IMR-90 (cell line): ENCODE data around the gene FSIP1. TPM values are rescaled to one million over a fixed set of nuclear protein-coding genes. Genes with fewer than 3 reads are reported as not detected.

Experiments used
- ATAC-seq: fragments of 200-7000 bp; cut with Tn5 transposase; 2 replicates; pipeline ENCODE4 v1.9.1; 2020; ENCODE audit warnings: low read depth, mild to moderate bottlenecking, moderate library complexity
- BruUV-seq: library from RNA; stranded (reverse); fragments of 400-500 nt; replicated peaks from 2 replicates; lab custom pipeline; 2021; lab: Mats Ljungman, UMichigan
- CTCF ChIA-PET: fragments of 300-600 bp; formaldehyde crosslinking; extraction: SDS; loops from one replicate; lab custom pipeline; 2021; ENCODE audit warnings: antibody characterized with exemption; lab: Yijun Ruan, JAX
- POLR2A ChIA-PET: fragments of 300-600 bp; sonication (Branson Sonifier 250); formaldehyde crosslinking; loops from one replicate; lab custom pipeline; 2022; ENCODE audit warnings: antibody characterized with exemption; ENCODE audit not compliant: unreplicated experiment; lab: Charles Lee
- DNase-seq: peaks from one replicate; pipeline ENCODE4 v3.0.0; 2013
- H2AFZ ChIP-seq: replicated peaks from 2 replicates; pipeline ENCODE3; 2013; ENCODE audit warnings: low read length, mild to moderate bottlenecking; ENCODE audit not compliant: poor library complexity
- H2AK5ac ChIP-seq: 2 replicates; pipeline ENCODE4 v1.6.1; 2013; ENCODE audit warnings: low read depth, low read length, inconsistent platforms
- H2AK9ac ChIP-seq: replicated peaks from 2 replicates; pipeline ENCODE3; 2013; ENCODE audit warnings: mild to moderate bottlenecking, low read depth, low read length, moderate library complexity; ENCODE audit not compliant: poor library complexity
- H2BK120ac ChIP-seq: 2 replicates; pipeline ENCODE4 v1.6.1; 2013; ENCODE audit warnings: low read depth, low read length, inconsistent platforms
- H2BK15ac ChIP-seq: 3 replicates; pipeline ENCODE4 v1.6.1; 2013; ENCODE audit warnings: low read depth, low read length, inconsistent platforms
- H2BK20ac ChIP-seq: 2 replicates; pipeline ENCODE4 v1.6.1; 2013; ENCODE audit warnings: low read depth, mild to moderate bottlenecking, inconsistent platforms, low read length, moderate library complexity
- H2BK5ac ChIP-seq: 2 replicates; pipeline ENCODE4 v1.6.1; 2013; ENCODE audit warnings: mild to moderate bottlenecking, low read depth, low read length, inconsistent platforms; ENCODE audit not compliant: poor library complexity, severe bottlenecking
- H3K14ac ChIP-seq: replicated peaks from 2 replicates; pipeline ENCODE4 v1.6.1; 2013; ENCODE audit warnings: low read depth, low read length, inconsistent platforms
- H3K18ac ChIP-seq: 2 replicates; pipeline ENCODE4 v1.6.1; 2013; ENCODE audit warnings: low read depth, low read length, control low read depth
- H3K23ac ChIP-seq: 2 replicates; pipeline ENCODE4 v1.6.1; 2013; ENCODE audit warnings: low read depth, low read length, inconsistent platforms
- H3K27ac ChIP-seq: 2 replicates; pipeline ENCODE4 v1.5.1; 2013; ENCODE audit warnings: mild to moderate bottlenecking, control low read depth, low read length; ENCODE audit not compliant: insufficient read depth
- H3K27me3 ChIP-seq: 2 replicates; pipeline ENCODE4 v1.6.1; 2013; ENCODE audit warnings: low read length; ENCODE audit not compliant: control insufficient read depth, insufficient read depth
- H3K36me3 ChIP-seq: 2 replicates; pipeline ENCODE4 v1.6.1; 2013; ENCODE audit warnings: low read length, mixed read lengths; ENCODE audit not compliant: control insufficient read depth, insufficient read depth
- H3K4ac ChIP-seq: 2 replicates; pipeline ENCODE4 v1.6.1; 2013; ENCODE audit warnings: low read depth, low read length, inconsistent platforms
- H3K4me1 ChIP-seq: 2 replicates; pipeline ENCODE4 v1.6.1; 2013; ENCODE audit warnings: low read length, mixed read lengths; ENCODE audit not compliant: control insufficient read depth, insufficient read depth
- H3K4me2 ChIP-seq: 2 replicates; pipeline ENCODE4 v1.6.1; 2013; ENCODE audit warnings: low read depth, mild to moderate bottlenecking, control low read depth, low read length, moderate library complexity
- H3K4me3 ChIP-seq: 2 replicates; pipeline ENCODE4 v1.5.1; 2013; ENCODE audit warnings: low read depth, mild to moderate bottlenecking, control low read depth, low read length, moderate library complexity; ENCODE audit not compliant: insufficient read depth
- H3K56ac ChIP-seq: 2 replicates; pipeline ENCODE4 v1.6.1; 2013; ENCODE audit warnings: low read length, inconsistent platforms; ENCODE audit not compliant: insufficient read depth; ENCODE audit errors: extremely low read depth
- H3K79me1 ChIP-seq, 2 experiments: 2 replicates each; pipeline ENCODE4 v1.6.1; 2013; ENCODE audit warnings: low read length in 2 of 2, inconsistent platforms in 1 of 2, low read depth in 1 of 2
- H3K9ac ChIP-seq: 2 replicates; pipeline ENCODE4 v1.6.1; 2013; ENCODE audit warnings: low read depth, low read length, control low read depth
- H3K9me1 ChIP-seq: 2 replicates; pipeline ENCODE4 v1.6.1; 2013; ENCODE audit warnings: low read length, inconsistent platforms; ENCODE audit not compliant: insufficient read depth
- H3K9me3 ChIP-seq: 2 replicates; pipeline ENCODE4 v1.6.1; 2013; ENCODE audit warnings: low read length; ENCODE audit not compliant: control insufficient read depth, insufficient read depth
- H4K20me1 ChIP-seq: 2 replicates; pipeline ENCODE4 v1.6.1; 2013; ENCODE audit warnings: low read length, inconsistent platforms; ENCODE audit not compliant: insufficient read depth
- H4K5ac ChIP-seq: 2 replicates; pipeline ENCODE4 v1.6.1; 2013; ENCODE audit warnings: mild to moderate bottlenecking, low read depth, low read length, control low read depth
- H4K8ac ChIP-seq, 2 experiments: 2 replicates each; pipeline ENCODE4 v1.6.1; 2013; ENCODE audit warnings: low read depth in 2 of 2, low read length in 2 of 2, control low read depth in 1 of 2, inconsistent platforms in 1 of 2
- H4K91ac ChIP-seq: 2 replicates; pipeline ENCODE4 v1.6.1; 2013; ENCODE audit warnings: low read depth, low read length, inconsistent platforms; ENCODE audit not compliant: insufficient read depth
- BHLHE40 ChIP-seq: fragments of 150-350 bp; IDR thresholded peaks from 2 replicates; pipeline ENCODE4 v1.6.1; 2016; ENCODE audit warnings: mild to moderate bottlenecking, low read depth, low read length
- CHD1 ChIP-seq: IDR thresholded peaks from 2 replicates; pipeline ENCODE4 v1.6.1; 2012; ENCODE audit warnings: low read depth, low read length, improper control_type of control experiment
- FOS ChIP-seq: fragments of 150-350 bp; IDR thresholded peaks from 2 replicates; pipeline ENCODE4 v1.6.1; 2016; ENCODE audit warnings: low read depth, low read length
- MAFK ChIP-seq: IDR thresholded peaks from 2 replicates; pipeline ENCODE4 v1.6.1; 2012; ENCODE audit warnings: low read depth, low read length, improper control_type of control experiment
- MAZ ChIP-seq: IDR thresholded peaks from 2 replicates; pipeline ENCODE4 v1.6.1; 2012; ENCODE audit warnings: low read depth, mild to moderate bottlenecking, low read length, improper control_type of control experiment, moderate library complexity, borderline replicate concordance
- MXI1 ChIP-seq: IDR thresholded peaks from 2 replicates; pipeline ENCODE4 v1.6.1; 2012; ENCODE audit warnings: low read depth, mild to moderate bottlenecking, low read length, moderate library complexity, borderline replicate concordance
- NFE2L2 ChIP-seq: fragments of 150-350 bp; IDR thresholded peaks from 2 replicates; pipeline ENCODE4 v1.6.1; 2016; ENCODE audit warnings: low read depth, mild to moderate bottlenecking, low read length
- POLR2A ChIP-seq: IDR thresholded peaks from 2 replicates; pipeline ENCODE4 v1.6.1; 2012; ENCODE audit warnings: mild to moderate bottlenecking, low read depth, low read length
- RFX5 ChIP-seq: IDR thresholded peaks from 2 replicates; pipeline ENCODE4 v1.8.0; 2012; ENCODE audit warnings: low read depth, mild to moderate bottlenecking, low read length, moderate library complexity
- WGBS, 2 experiments: methylation state at CpG; one replicate each; pipeline versions ENCODE4 v1.1.5 to v1.1.7; 2013; ENCODE audit warnings: missing lambda C conversion rate in 2 of 2; ENCODE audit not compliant: insufficient read length in 1 of 2; ENCODE audit errors: extremely low coverage in 2 of 2; 5-methylcytosine and 5-hydroxymethylcytosine counted together
- dilution Hi-C: fragments of 300-500 bp; cut with HindIII; formaldehyde crosslinking; loops from one replicate; pipeline ENCODE4 v1.14.3; 2018; ENCODE audit warnings: low sequenced_read_pairs; ENCODE audit not compliant: unreplicated experiment
- in situ Hi-C: fragments of 300-500 bp; cut with MboI; formaldehyde crosslinking; loops from 3 replicates; pipeline ENCODE4 v1.14.3; 2019; ENCODE audit warnings: low sequenced_read_pairs, inconsistent platforms, mixed read lengths
- intact Hi-C: fragments of 100-400 bp; cut with micrococcal nuclease; formaldehyde crosslinking; loops from 2 replicates; pipeline ENCODE4 v1.10.0; 2022
- polyA plus RNA-seq, 3 experiments: library from polyadenylated mRNA; depleted of rRNA; stranded (reverse); fragments of >200 nt; gene quantifications; 2 replicates each; pipeline ENCODE4 v1.2.3, GENCODE V29; 2012; ENCODE audit warnings: low replicate concordance in 1 of 3
- total RNA-seq: library from RNA; depleted of rRNA; stranded (reverse); fragments of >200 nt; gene quantifications from 2 replicates; pipeline ENCODE4 v1.2.3, GENCODE V29; 2012
- TF ChIP-seq, protein P1 (sequence below): fragments of 150-350 bp; IDR thresholded peaks from 2 replicates; pipeline ENCODE4 v1.6.1; 2017; ENCODE audit warnings: mild to moderate bottlenecking, antibody characterized with exemption, low read length, low read depth
- TF ChIP-seq, protein P2 (sequence below): conservative IDR thresholded peaks from 2 replicates; pipeline ENCODE4 v1.5.1; 2012; ENCODE audit warnings: mild to moderate bottlenecking, low read depth, low read length, improper control_type of control experiment

Gene FSIP1
- total and polyA plus RNA-seq, 2 of the 4 experiments (the other 2 are of a cell fraction) = 0.10 to 0.18 TPM

DNA sequence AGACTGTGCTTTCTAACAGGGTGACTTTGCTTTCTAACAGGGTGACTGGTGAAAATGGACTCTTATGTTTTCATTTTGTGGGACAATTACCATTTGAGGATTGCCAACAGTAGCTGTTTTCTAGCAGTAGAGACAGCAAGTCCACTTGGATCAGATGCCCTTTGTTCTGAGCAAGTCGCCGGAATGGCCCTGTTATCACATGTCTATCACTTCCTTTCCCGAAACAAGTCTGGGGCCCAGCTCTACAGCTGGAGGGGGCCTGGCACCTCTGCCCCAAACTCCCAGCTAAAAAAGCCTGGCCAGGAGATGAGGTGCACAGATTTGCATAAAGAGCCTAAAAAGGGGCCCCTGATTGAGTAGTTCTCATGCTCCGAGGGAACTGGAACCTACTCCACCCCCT lies 157.2 kb downstream of the FSIP1 start:
- Histone ChIP-seq H3K18ac (peak overlapping the region; percentile 30), H2BK5ac (no peak overlapping the region), H3K27me3 (no peaks in the 10 kb centered on the region), H3K9me3 (no peaks in the 10 kb centered on the region; the same call in 1 of the 2 replicates), H2BK120ac (peak overlapping the region; percentile 73), H3K27ac (no peak overlapping the region), H3K14ac (peak overlapping the region; percentile 79), H3K36me3 (no peaks in the 10 kb centered on the region), H3K9me1 (peaks cover 19% of the 10 kb centered on the region), H3K23ac (peak overlapping the region; percentile 13; the same call in 1 of the 2 replicates), H4K8ac (peak overlapping the region in 1 of 2 experiments; percentile 43; a peak in 1 of 4 replicates), H3K4me2 (no peak overlapping the region), H2AK9ac (no peak overlapping the region), H3K56ac (no peak overlapping the region), H2BK15ac (peak overlapping the region; percentile 91; the same call in 2 of the 3 replicates), H3K9ac (no peak overlapping the region), H3K4ac (peak overlapping the region; percentile 80), H3K4me1 (peaks cover 27% of the 10 kb centered on the region), H4K5ac (peak overlapping the region; percentile 14; the same call in 1 of the 2 replicates), H4K91ac (peak overlapping the region; percentile 35), H2AFZ (no peak overlapping the region), H2AK5ac (peak overlapping the region; percentile 84), H3K4me3 (no peak overlapping the region), H4K20me1 (no peaks in the 10 kb centered on the region), H2BK20ac (peak overlapping the region; percentile 76), H3K79me1 (peaks cover 0 to 5% of the 10 kb centered on the region in 2 experiments; a peak in 1 of 4 replicates)
- in situ Hi-C loops = no loop called here
- POLR2A ChIA-PET = no interaction called here
- dilution Hi-C loops = no loop called here
- ATAC-seq (no peak), DNase-seq (no peak)
- CTCF ChIA-PET = no interaction called here
- no TSS peak for BruUV-seq
- intact Hi-C loops = no loop called here
- no peak for TF ChIP-seq NFE2L2
- TF ChIP-seq MAFK = no peak
- no peak for TF ChIP-seq MAZ
- no peak for TF ChIP-seq RFX5
- no peak for TF ChIP-seq POLR2A
- no peak for TF ChIP-seq CHD1
- no peak for TF ChIP-seq MXI1
- TF ChIP-seq, protein P1, sequence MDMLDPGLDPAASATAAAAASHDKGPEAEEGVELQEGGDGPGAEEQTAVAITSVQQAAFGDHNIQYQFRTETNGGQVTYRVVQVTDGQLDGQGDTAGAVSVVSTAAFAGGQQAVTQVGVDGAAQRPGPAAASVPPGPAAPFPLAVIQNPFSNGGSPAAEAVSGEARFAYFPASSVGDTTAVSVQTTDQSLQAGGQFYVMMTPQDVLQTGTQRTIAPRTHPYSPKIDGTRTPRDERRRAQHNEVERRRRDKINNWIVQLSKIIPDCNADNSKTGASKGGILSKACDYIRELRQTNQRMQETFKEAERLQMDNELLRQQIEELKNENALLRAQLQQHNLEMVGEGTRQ = no peak
- TF ChIP-seq, protein P2, sequence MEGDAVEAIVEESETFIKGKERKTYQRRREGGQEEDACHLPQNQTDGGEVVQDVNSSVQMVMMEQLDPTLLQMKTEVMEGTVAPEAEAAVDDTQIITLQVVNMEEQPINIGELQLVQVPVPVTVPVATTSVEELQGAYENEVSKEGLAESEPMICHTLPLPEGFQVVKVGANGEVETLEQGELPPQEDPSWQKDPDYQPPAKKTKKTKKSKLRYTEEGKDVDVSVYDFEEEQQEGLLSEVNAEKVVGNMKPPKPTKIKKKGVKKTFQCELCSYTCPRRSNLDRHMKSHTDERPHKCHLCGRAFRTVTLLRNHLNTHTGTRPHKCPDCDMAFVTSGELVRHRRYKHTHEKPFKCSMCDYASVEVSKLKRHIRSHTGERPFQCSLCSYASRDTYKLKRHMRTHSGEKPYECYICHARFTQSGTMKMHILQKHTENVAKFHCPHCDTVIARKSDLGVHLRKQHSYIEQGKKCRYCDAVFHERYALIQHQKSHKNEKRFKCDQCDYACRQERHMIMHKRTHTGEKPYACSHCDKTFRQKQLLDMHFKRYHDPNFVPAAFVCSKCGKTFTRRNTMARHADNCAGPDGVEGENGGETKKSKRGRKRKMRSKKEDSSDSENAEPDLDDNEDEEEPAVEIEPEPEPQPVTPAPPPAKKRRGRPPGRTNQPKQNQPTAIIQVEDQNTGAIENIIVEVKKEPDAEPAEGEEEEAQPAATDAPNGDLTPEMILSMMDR = no peak
- TF ChIP-seq BHLHE40 = no peak
- no peak for TF ChIP-seq FOS
- WGBS, 2 experiments = no CpG with 5 or more reads among the region's 4 CpGs
